NCI-H2196 treated with DMSO at 0.1 percent for 48 hours (cell line): ENCODE data around the gene HEXD.
"Not testable (repeated sequence)": the region's sequence is repeated elsewhere in the genome, so short reads cannot be mapped to it uniquely, and the experiment has no call there.

Experiments used
- DNase-seq: peaks from one replicate; lab custom pipeline; 2025; ENCODE audit not compliant: unreplicated experiment; lab: John Stamatoyannopoulos, UW

Gene HEXD

DNA sequence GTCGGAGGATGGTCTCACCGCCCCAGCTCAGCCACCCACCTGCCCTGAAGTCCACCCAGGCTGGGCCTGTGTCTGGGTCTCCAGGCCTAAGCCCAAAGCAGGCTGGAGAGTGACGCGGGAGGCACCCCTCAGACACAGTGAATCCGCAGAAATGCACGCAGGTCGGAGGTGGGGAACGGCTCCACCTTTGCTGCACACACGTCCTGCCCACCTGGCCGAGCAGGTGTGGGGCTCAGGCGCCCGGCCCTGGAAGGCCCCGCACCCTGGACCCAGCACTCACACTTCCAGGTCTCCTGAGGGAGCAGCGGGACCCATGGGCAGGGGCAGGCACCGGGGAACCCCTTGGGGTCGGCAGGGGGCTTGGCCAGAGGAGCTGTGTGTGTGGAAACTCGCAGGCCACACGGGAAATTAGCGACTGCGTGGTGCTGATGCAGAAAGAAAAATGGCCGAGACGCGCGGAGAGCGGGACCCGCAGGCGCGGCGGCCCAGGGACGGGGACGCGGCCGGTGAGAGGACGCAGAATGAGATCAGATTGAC lies 21.8 kb downstream of the HEXD start:
- no peak for DNase-seq

- no peak for DNase-seq
Observed at GRCh38 chr17:82440469-82440981, 22.4 kb downstream of the HEXD start.

GRCh38 chr17:82440991-82441627 lies 23.0 kb downstream of the HEXD start:
- DNase-seq: no peak

GRCh38 chr17:82441691-82442487 lies 23.7 kb downstream of the HEXD start:
- no peak for DNase-seq

DNA sequence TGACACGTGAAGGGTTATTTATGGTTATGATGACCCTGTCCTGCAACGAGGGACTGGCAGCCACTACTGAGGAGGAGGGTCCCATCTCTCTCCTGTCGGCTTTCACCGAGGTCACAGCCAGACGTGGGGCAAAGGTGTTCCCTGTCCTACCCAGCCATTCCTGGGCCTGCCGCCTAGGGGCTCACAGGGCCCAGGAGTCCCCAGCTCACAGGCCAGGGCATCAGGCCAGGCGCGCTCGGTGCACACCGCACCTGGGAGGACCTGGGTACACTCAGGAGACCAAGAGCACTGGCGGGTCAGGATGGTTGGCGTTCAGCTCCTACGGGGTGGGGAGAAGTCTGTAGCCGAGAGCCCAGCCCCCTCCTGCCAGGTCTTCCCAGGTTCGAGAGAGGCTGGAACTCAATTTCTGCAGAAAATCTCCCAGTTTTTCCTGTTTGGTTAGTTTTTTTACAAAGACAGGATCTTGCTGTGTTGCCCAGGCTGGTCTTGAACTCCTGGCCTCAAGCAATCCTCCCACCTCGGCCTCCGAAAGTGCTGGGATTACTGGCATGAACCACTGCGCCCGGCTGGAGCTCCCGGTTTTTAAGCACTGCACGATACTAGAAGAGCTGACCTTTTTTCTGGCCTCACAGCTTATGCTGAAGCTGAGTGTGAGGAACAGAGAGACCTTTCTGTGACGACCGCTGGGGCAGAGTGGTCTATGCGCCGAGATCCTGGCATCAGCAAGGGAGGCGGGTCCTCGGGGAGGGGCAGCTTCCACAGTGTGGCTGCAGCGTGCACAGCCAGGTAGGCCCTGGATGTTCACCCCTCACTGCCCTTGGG lies 24.7 kb downstream of the HEXD start:
- no peak for DNase-seq

- DNase-seq: no peak
Observed at GRCh38 chr17:82443465-82444283, 25.5 kb downstream of the HEXD start.

GRCh38 chr17:82444284-82444893 lies 26.2 kb downstream of the HEXD start:
- DNase-seq: no peak

GRCh38 chr17:82444941-82445521 lies 26.9 kb downstream of the HEXD start:
- DNase-seq: no peak

DNA sequence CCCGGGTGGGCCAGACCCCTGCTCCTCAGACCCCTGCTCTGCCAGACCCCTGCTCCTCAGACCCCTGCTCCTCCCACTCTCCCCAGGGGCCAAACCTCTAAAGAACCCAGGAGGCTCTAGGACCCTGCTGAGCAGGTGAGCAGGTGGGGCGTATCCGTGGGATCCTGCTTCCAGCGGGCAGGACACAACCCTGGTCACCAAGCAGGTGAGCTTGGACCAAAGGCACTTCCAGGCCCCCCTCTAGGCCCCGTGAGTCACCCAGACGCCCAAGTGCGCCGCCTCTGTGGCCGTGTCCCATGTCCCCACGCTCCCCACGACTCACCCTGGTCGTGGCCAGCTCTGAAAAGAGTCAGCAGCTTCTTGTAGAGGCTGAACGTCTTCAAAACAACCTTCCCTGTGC lies 27.4 kb downstream of the HEXD start:
- DNase-seq: no peak

DNA sequence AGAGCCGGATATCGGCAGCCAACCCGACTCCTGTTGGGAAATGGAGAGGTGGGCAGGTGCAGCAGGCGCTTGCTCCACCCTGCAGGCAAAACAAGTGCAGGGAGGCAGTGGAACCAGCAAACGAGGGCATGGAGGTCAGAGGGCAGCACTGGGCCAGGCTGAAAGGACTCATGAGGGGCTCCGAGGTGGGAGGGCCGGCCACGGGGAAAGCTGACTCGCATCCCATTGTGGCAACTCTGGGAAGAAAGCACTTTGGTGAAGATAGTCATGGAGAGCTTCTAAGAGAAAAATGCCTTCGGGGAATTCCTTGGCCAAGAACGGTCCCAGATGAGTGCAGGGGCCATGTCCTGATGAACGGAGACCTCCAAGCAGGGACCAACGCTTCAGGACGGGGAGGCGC lies 28.0 kb downstream of the HEXD start:
- DNase-seq: no peak

DNA sequence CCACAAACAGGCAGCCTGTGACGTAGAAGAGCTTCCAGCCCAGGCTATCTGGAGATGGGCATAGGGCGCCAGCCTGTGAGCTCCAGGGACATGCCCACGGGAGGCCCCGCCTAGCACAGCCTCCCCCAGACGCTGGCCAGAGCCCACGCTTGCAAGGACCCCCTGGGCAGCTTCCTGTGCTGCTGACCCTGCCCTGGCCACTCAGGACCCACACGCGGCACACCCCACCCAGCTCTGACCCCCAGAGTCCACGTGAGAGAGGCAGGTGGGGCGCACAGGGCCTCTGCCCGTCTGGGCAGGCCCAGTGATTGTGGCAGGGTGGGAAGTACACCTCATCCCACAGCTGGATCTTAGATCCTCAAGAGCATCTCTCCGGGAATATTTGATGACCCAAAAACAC lies 28.5 kb downstream of the HEXD start:
- no peak for DNase-seq

DNA sequence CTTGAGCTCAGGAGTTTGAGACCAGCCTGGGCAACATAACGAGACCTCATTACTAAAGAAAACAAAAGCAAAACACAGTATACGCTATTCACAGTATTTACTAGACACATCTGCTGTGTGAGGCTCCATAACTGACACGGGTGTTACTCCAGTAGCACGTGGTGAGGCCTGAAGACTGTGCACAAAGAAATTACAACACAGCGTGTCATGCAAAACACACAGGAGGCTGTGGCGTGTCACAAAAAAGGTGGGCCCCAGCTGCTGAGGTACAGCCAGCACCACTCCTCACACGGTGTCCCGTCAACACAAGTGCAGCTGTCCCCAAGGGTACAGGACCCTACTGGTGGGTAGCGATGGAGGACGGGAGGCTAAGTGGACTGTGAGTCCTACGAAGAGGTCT lies 29.7 kb downstream of the HEXD start:
- DNase-seq: no peak

DNA sequence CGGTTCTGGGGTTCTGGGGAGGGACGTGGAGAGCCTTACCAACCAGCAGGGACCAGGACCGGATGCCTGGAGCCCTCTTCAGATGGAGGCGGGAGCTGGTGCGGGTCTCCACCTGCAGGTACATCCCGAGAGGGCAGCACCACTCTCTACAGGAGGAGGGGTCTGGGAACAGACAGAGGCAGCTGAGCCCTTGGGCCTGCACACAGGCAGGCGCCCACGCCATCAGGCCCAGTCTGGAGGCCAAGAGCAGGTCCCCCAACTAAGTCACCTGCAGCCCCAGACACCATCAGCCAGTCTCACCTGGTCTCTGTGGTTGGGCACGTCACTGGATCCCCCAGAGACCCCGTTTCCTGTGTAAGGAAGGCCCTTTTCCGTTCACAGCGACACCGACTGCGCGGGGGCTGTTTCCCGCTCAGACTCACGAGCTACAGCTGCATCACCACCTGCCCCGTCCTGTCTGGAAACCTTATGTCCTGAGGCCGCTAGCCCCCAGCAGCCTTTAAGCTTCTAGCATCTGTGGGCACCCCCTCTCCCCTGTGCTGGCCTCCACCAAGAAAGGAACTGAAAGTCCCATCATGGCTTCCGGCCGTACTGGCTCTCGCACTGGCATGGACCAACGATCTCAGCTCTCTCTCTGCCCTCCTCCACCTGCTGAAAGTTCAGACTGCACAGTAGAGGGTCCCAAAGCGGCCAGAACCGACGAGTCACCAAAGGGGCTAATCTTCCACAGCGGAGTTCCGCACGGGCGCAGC lies 31.2 kb downstream of the HEXD start:
- DNase-seq: no peak

- no peak for DNase-seq
Observed at GRCh38 chr17:82449883-82450356, 31.8 kb downstream of the HEXD start.

GRCh38 chr17:82450357-82451106 lies 32.4 kb downstream of the HEXD start, which contains the start of gene CYBC1:
Gene CYBC1 (minus strand): TSS chr17:82450752. CDS start chr17:82449254, 1,498 bp downstream.
- peak; percentile 94 for DNase-seq

GRCh38 chr17:82452162-82452561 lies 34.0 kb downstream of the HEXD start:
- no peak for DNase-seq

- DNase-seq: not testable (repeated sequence)
Observed at GRCh38 chr17:82453151-82453550, 35.0 kb downstream of the HEXD start.

GRCh38 chr17:82453706-82454105 lies 35.6 kb downstream of the HEXD start:
- DNase-seq: not testable (repeated sequence)
